Measurements from ENCODE around the gene FHIT.

GRCh38 chr3:60070366-60070765 is 1180.9 kb downstream of the FHIT start:
- TF ChIP-seq CTCF (IDR thresholded peaks at IDR 0.05; ENCODE audit: low read depth, low read length, missing input control) (no peak), MAX (IDR thresholded peaks at IDR 0.05) (no peak), EGR1 (IDR thresholded peaks at IDR 0.05; ENCODE audit: low read depth in 2 of 2) (no peak), RAD21 (IDR thresholded peaks at IDR 0.05) (no peak), GABPA (IDR thresholded peaks at IDR 0.05 in 1 of 2, conservative IDR thresholded peaks at IDR 0.05 in 1 of 2) (no peak), JUND (IDR thresholded peaks at IDR 0.05) (no peak), TAF1 (conservative IDR thresholded peaks at IDR 0.05) (no peak), ZBTB33 (IDR thresholded peaks at IDR 0.05) (no peak)

Data from liver (tissue), 3 donors.